Measurements from ENCODE around the gene CSNK1A1.
"Not testable (repeated sequence)": the region's sequence is repeated elsewhere in the genome, so short reads cannot be mapped to it uniquely, and the experiment has no call there.

Gene CSNK1A1

DNA sequence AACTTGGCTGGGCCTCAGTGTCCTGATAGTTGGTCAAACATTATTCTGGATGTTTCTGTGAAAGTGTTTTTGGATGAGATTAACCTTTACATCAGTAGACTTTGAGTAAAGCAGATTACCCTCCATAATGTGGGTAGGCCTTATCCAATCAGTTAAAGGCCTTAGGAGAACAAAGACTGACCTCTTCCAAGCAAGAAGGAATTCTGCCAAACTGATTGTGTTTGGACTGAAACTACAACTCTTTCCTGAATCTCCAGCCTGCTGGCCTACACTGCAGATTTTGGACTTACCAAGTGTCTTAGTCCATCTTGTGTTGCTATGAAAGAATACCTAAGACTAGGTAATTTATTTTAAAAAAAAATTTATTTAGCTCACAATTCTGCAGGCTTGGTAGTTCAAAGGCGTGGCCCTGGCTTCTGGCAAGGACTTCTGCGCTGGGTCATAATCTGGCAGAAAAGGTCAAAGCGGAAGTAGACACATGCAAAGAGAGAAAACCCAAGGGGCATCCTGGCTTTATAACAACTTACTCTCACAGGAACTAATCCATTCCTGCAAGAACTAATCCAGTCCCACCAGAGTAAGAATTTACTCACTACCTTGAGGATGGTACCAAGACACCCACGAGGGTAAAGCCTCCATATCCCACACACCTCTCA lies 21.5 kb upstream of the CSNK1A1 start:
- DNase-seq (ENCODE audit: low read depth in 2 of 2): no peak

DNA sequence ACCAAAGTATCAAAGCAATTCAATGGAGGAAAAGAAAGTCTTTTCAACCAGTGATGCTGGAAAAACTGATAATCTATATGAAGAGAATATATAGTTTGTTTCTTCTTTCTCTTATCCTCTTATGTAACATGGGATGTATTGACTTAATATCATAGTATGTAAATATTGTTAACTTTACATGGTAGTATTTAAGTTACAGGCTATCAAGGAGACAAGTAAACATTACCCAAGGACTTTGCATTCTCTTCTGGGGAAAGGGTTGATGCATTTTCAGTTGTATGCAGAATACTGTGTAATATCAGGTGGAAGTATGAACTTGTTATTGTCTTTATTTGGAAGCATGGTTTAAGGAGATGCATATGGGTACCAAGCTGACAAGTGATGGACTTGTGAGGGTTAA lies 20.9 kb upstream of the CSNK1A1 start:
- no peak for DNase-seq (ENCODE audit: low read depth in 2 of 2)

DNA sequence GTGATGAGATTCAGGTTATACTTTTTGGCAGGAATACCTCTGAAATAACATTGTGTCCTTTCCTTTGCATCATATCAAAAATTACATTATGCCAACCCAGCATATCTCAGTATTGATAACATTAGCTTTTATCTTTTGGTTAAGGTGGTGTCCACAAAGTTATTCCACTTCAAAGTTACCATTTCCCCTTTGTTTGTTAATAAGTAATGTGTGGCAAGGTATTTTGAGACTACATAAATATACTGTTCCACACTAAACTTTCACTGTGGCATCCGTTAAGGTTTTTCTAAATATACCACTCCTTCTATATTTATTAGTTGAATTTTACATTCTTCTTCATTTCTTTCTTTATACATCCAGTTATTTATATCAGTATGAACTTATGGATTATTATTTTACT lies 16.0 kb upstream of the CSNK1A1 start:
- DNase-seq (ENCODE audit: low read depth in 2 of 2): no peak

DNA sequence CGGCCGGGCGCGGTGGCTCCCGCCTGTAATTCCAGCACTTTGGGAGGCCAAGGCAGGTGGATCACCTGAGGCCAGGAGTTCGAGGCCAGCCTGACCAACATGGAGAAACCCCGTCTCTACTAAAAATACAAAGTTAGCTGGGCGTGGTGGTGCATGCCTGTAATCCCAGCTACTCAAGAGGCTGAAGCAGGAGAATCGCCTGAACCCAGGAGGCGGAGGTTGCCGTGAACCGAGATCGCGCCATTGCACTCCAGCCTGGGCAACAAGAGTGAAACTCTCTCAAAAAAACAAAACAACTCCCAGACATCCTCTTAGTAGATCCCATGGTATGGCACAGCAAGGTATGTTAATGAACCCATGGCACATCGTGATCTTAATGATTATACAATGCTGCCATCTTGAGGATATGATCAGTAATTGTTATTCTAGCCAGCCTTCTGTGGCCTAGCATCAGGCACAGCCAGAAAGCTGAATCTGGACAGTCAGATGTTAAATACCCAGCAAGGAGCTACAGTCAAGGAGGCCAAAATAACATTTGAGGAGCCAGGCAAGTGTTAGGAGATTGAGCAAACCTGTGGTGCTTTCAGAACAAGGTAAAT lies 13.4 kb upstream of the CSNK1A1 start:
- not testable (repeated sequence) for DNase-seq (ENCODE audit: low read depth in 2 of 2)

DNA sequence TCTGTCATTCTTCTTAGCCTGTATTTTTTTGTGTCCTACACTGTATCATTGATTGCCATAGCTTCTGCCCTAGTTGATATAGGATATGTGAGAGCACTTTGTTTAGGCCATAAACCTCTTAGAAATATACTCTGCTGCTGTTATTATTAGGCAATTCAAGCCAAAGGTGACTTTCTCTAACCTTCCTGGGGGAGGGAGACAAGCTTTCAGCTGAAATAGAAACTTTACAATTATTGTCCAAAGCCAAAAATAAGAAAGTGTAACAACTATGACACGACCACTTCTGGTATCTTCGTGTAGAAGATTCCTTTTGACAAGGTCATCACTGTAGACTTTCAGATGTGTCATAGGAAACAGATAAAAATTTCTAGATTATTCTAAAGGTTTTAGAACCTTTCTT lies 12.2 kb upstream of the CSNK1A1 start:
- DNase-seq (ENCODE audit: low read depth in 2 of 2): no peak

DNA sequence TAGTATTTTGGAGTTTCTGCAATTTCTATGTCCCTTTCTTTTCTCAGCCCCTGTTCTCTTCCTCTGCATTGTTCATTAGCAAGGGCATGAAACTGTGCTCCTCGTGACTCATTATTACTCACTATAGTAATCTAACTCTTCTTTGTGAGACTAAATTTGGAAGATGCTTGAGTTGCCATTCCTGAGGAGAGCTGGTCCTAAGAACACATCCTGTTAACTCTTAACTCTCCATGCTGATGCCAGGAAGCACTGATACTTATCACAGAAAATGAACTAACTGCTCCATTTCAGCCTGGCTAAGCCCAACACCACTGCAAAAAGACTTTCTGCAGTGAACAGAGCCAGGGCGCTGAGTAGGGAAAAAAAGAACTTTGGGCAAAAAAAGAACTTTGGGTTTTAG lies 10.6 kb upstream of the CSNK1A1 start:
- no peak for DNase-seq (ENCODE audit: low read depth in 2 of 2)

DNA sequence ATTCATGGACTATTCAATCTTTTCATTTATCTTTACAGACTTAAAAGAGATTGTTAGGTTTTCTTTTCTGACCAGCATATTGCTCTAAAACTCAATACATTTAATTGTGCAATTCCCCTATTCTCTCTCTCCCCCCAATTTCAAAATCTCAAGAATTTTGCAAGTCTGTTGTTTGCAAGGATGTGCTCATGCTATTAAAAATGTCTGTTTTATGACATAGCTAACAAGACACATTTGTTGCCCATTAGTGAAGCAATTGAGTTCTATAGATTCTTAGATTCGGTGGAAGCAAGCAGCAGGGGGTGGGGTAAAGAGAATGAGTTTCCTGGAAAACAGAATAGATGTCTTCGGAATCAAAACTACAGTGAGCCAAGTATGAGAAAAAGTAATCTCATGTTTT lies 8.5 kb upstream of the CSNK1A1 start:
- DNase-seq (ENCODE audit: low read depth in 2 of 2): no peak

DNA sequence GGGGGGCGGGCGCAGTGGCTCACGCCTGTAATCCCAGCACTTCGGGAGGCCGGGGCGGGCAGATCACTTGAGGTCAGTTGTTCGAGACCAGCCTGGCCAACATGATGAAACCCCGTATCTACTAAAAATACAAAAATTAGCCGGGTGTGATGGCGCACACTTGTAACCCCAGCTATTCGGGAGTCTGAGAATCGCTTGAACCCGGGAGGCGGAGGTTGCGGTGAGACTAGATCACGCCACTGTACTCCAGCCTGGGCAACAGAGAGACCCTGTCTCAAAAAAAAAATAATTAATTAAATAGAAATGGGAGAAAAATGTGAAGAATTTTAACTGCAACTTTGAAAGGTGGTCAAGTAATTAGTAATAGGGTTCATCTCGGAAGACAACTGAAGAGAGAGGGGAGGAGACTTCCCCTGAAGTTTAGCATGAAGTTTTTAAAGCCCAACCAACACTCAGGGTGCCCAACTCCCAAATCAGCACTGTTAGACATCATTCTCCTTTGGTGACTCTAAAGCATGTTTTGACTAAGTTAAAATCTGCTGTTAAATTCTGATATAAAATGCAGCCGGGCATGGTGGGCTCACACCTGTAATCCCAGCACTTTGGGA lies 1.4 kb upstream of the CSNK1A1 start:
- DNase-seq (ENCODE audit: low read depth in 2 of 2): no peak

DNA sequence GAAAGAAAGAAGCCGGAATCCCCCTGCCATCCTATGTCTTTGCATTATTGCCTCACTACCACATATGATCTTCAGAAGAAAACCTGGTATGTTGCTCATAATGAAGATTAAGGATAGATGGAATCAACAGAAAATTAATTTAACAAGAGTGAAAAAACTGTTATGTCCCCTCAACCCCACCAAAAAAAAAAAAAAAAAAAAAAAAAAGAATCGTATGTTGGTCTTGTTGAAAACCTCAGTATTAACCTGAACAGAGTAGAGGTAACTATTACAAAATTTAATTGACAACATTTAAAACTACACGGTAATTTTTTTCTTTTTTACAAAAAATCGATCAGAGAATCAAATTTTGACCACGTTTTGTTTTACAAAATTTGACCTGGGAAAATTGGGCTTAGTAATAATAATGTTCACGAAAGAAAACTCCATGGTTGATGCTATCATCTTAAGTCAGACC lies 827 bp upstream of the CSNK1A1 start:
- no peak for DNase-seq (ENCODE audit: low read depth in 2 of 2)

DNA sequence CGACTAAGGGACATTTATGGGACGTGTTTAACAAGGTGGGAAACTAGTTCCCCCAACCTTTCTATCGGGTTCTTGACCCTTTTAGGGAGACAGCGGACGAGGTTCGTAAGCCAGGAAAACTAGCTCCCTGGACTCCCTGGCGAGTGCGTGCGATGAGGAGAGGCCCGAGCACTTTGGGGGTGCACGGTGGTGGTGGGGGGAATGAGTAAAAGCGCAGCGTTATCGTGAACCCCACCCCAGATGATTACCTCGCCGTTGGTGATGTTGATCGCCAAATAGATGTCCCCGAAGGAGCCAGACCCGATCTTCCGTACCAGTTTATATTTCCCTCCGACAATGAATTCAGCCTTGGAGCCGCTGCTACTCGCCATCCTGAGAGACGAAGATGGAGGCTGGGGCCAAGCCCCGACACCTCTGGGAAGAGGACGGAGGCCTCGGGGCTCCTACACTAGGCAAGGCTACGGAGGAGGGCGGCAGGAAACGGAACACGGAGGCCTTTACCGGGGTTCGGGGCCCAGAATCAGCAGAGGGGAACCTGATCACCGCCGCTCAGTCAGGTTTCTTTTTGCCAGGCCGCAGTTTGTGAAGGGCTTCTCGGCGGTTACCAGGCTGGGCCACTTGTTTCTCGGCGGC lies 529 bp downstream of the CSNK1A1 start:
- no peak for DNase-seq (ENCODE audit: low read depth in 2 of 2)

DNA sequence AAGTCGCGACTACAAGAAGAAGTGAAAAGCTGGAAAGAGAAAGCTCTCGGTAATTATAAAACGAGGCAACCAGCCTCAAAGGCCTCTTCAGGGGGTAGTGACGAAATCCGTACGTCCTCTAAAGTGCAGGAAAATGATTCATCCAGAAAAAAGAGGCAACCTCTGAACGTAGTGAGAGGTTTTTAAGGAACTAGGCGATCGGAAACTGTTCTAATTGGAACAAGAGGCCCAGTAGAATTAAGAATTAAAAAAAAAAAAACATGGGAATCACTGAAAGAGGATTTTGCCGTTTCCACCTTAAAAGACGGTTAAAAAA lies 1.0 kb downstream of the CSNK1A1 start:
- no peak for DNase-seq (ENCODE audit: low read depth in 2 of 2)

DNA sequence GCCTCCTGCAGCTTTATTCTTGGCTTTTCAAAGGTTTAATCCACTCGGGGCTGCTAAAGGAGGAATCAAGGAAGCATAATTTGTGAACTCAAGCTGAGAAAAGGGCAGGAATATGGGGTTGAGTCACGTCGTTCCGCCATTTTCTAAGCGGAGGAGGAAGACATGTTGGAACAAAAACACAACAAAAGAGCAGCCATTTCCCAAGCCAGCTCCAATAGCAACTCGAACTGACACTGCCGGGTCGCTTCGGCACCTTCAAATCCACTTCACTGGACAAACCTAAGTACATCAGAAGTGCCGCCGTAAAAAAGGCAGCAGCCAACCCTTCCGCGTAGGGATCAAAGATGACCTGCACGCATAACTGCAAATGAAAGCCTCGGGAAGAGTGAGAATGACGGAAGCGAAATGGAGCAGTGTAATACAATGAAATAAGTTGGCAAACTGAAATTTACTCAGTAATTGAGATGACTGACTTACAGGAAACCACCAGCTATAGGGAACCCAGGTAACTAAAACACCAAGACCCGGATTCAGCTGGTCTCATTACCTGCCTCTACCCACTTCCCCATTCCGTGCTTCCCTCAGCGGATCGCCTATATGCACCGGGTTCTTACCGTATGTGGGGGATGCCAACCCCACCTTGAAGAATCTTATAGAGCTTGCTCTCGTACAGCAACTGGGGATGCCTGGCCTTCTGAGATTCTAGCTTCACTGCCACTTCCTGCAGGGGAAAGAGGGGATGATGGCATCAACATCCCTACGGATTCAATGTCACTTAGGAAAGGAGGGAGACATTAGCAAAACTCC lies 1.6 kb downstream of the CSNK1A1 start:
- no peak for DNase-seq (ENCODE audit: low read depth in 2 of 2)

DNA sequence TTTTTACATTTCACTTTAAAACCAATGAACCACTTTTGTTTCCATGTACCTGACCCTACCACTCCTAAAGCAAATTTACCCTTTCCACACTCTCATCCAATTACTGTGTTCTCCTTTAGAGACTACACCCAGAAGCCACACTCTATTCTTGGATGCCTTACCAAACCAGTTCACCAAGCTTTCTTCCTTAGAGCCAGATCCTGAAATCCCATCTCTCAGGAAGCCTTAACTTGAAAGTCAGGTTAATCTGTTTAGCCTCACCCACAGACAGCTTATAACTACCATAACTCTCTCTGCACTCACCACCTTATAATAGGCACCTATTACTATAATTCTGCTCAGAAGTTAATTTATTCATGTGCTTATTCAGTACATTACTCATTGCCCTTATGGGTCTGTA lies 4.3 kb downstream of the CSNK1A1 start:
- DNase-seq (ENCODE audit: low read depth in 2 of 2): no peak

DNA sequence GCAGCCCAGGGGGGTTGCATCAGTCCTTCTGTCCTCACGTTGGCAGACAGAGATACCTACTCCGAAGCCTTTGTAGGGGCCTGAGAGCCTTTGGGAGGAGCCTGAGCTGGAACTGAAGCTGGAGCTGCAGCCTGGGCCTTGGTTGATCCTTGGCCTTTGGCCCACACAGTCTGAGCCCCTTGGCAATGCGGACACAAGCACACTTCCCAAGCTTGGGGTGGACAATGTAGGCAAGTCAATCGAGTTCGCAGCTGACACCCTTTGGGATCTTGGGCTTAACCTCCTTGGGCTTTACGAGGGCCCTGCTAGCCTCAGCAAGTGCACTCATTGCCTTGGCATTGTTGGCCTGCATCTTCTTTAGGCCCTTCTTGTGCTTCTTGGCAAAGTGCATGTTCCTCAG lies 5.9 kb downstream of the CSNK1A1 start:
- no peak for DNase-seq (ENCODE audit: low read depth in 2 of 2)

DNA sequence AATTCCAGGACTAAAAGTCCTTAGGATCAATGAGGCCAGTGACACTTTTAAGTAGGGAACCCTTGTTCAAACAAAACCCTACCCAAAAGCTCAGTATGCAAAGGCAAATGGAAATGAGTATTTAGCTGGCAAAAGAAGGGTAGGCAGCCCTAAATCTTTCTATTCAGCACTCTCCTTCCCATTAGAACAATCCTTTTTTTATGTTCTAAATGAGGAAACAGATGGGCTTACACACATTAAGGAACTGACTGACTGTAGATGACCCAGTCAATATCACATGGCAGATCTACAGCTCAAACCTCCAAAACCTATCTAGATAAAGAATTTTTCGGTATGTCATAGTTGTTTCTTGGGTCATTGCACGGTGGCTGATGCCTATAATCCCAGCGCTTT lies 7.2 kb downstream of the CSNK1A1 start:
- DNase-seq (ENCODE audit: low read depth in 2 of 2): no peak

DNA sequence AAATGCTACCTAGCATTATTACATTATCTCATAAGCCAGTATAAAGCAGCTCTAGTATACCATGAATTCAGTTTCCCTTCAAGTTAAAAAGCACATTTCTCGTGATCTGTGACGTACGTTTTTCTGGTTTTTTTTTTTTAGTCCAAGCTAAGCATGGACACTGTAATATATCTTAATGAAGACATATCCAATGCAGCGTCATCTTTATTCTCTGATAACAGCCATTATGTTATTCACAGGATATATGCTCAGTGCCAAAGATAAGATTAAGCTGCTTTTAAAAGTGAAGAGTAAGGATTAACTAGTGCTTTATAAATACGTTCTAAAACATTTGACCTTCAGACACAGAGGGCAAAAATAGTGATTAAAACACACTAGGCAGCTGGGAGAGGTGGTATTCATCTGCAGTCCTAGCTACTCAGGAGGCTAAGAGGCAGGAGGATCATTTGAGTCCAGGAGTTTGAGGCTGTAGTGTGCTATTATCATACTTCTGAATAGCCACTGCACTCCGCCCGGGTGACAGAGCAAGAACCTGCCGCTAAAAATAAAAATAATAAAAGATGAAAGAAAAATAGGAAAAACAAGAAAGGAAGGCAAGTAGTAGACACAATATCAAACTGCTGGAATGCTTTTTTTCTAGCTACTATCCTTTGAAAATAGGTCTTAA lies 7.7 kb downstream of the CSNK1A1 start:
- DNase-seq (ENCODE audit: low read depth in 2 of 2): no peak

DNA sequence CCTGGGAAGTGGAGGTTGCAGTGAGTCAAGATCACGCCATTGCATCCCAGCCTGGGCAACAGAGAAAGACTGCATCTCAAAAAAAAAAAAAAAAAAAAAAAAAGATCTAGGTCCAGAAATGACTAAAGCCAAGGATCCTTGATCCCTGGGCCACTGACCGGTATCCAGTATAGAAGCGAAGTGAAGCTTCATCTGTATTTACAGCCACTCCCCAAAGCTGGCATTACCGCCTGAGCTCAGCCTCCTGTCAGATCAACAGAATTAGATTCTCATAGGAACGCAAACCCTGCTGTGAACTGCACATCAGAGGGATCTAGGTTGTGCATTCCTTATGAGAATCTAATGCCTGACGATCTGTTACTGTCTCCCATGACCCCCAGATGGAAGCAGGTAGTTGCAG lies 9.3 kb downstream of the CSNK1A1 start:
- no peak for DNase-seq (ENCODE audit: low read depth in 2 of 2)

DNA sequence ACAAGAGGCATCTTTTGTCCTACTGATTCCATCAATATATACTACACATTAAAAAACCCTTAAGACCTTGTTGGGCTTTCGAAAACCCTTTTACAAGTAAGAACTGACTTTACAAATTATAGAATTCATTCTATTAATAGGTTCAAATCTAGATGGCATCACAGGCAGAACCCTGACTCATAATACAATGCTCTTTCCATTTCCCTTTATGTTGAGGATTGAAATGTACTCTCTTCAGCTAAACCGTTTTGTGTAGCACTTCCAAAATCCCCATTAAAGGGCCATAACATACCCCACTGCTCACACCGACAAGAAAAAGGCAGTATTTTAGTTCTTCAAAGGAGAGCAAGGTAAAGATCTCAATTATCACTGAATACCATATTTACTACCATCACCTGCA lies 11.2 kb downstream of the CSNK1A1 start:
- DNase-seq (ENCODE audit: low read depth in 2 of 2): no peak

DNA sequence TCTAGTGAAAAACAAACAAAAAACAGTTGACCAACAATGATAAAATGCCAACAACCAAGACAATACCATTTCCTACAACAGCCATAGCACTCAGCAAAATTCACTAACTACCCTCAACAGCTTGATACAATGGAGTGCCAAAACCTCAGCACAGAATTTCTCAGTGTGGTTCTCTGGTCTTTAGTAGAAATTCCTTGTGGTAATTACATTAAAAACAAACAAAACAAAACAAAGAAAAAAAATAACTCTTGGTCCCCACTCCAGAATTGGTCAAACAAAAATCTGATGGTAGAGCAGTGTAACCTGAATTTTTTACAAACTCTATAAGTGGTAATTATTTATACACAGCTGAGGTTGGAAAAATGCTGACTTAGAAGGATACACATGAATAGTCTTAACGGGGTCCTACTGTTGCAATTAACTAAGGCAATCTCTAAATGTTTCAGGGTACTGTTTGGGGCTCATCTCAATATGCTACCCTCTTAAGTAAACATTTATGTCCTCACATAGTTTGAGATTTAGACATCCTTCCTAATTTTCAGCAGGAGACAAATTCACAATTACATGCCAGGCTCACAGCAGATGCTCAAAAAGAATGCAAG lies 13.8 kb downstream of the CSNK1A1 start:
- no peak for DNase-seq (ENCODE audit: low read depth in 2 of 2)

DNA sequence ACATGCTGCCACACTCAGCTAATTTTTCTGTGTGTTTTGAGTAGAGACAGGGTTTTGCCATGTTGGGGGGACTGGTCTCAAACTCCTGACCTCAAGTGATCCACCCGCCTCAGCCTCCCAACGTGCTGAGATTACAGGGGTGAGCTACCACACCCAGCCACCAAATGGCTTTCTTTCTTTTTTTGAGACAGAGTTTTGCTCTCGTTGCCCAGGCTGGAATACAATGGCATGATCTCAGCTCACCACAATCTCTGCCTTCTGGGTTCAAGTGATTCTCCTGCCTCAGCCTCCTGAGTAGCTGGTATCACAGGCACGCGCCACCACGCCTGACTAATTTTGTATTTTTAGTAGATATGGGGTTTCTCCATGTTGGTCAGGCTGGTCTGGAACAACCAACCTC lies 15.5 kb downstream of the CSNK1A1 start:
- DNase-seq (ENCODE audit: low read depth in 2 of 2): not testable (repeated sequence)

DNA sequence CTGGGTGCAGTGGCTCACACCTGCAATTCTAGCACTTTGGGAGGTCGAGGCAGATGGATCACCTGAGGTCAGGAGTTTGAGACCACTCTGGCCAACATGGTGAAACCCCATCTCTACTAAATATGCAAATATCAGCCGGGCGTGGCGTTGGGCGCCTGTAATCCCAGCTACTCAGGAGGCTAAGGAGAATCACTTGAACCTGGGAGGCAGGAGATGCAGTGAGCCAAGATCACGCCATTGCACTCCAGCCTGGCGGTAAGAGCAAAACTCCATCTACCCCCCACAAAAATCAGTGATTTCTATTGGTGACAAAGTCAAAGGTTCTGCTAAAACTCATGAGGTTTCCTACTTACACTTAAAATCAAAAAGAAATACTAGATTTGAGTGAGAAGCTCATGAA lies 18.8 kb downstream of the CSNK1A1 start:
- DNase-seq (ENCODE audit: low read depth in 2 of 2): no peak
